RWPE1 (cell line): ENCODE data around the gene IGFBP3.

Experiments used
- CTCF ChIA-PET: fragments of 350-600 bp; sonication (Branson Sonifier 250); formaldehyde crosslinking; extraction: SDS; loops from one replicate; lab custom pipeline; 2021; lab: Yijun Ruan, JAX
- POLR2A ChIA-PET: fragments of 400-600 bp; formaldehyde crosslinking; extraction: SDS; loops from one replicate; lab custom pipeline; 2020; ENCODE audit warnings: antibody characterized with exemption; ENCODE audit not compliant: low non-redundant PET; lab: Yijun Ruan, JAX
- DNase-seq: peaks from one replicate; pipeline ENCODE4 v3.0.0; 2012; ENCODE audit warnings: low spot score
- H3K27ac ChIP-seq: fragments of 450-650 bp; 2 replicates; pipeline ENCODE4 v1.5.1; 2017
- TF ChIP-seq, protein P1 (sequence below): fragments of 450-650 bp; conservative IDR thresholded peaks from 2 replicates; pipeline ENCODE4 v1.5.1; 2017; ENCODE audit warnings: low read depth, mild to moderate bottlenecking

Gene IGFBP3

DNA sequence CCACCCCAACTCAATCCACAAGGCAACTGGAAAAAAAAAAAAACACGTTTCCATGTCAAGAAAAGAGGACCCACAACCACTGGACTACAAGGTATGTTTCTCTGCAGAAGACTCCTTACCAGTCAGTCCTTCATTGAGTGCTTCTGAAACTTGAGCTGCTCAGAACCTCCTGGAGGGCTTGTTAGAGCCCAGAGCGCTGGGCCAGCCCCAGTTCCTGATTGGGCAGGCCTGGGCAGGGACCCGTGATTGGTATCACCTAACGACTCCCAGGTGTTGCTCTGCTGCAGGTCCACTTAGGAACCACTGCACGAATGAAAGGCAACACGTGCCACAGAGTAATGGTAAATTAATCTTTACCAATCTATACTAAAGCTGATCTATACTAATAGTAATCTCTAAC lies 47.7 kb downstream of the IGFBP3 start:
- H3K27ac ChIP-seq = no peak overlapping the region
- DNase-seq = no peak
- TF ChIP-seq, protein P1, sequence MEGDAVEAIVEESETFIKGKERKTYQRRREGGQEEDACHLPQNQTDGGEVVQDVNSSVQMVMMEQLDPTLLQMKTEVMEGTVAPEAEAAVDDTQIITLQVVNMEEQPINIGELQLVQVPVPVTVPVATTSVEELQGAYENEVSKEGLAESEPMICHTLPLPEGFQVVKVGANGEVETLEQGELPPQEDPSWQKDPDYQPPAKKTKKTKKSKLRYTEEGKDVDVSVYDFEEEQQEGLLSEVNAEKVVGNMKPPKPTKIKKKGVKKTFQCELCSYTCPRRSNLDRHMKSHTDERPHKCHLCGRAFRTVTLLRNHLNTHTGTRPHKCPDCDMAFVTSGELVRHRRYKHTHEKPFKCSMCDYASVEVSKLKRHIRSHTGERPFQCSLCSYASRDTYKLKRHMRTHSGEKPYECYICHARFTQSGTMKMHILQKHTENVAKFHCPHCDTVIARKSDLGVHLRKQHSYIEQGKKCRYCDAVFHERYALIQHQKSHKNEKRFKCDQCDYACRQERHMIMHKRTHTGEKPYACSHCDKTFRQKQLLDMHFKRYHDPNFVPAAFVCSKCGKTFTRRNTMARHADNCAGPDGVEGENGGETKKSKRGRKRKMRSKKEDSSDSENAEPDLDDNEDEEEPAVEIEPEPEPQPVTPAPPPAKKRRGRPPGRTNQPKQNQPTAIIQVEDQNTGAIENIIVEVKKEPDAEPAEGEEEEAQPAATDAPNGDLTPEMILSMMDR = no peak
- POLR2A ChIA-PET = no interaction called here
- CTCF ChIA-PET = interaction anchor here (0.6 to 1.1 kb wide), 3 partner anchors 17 to 1320 kb away, joined by 3 to 6 read pairs (median 5); no protein-coding TSS in a partner anchor

DNA sequence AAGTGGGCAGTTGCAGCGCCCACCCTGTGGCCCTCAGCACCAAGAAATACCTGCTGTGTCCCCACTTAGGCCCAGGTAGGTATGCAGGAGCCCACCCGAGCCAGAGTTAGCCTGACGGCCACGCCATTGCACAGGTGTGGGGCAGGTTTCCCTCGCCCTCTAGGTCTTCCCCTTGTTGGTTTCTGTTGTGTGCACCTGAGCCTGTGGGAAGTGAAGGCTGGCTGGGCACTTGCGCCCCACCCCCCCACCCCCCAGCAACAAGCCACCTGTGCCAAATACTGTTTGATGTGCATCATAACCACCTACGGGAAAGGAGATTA lies 48.1 kb downstream of the IGFBP3 start, which contains the start of gene CCDC201:
CCDC201 (minus strand) TSS at position 48 of the 320 bp plus-strand sequence. CDS start 75 bp downstream, outside the sequence.
- DNase-seq = no peak
- ChIA-PET POLR2A (no interaction called here), CTCF (interaction anchor here (0.6 to 1.1 kb wide), 3 partner anchors 18 to 1320 kb away, joined by 3 to 6 read pairs (median 5); no protein-coding TSS in a partner anchor)
- TF ChIP-seq, protein P1 = no peak
- H3K27ac ChIP-seq = no peak within 1 kb of the TSS

DNA sequence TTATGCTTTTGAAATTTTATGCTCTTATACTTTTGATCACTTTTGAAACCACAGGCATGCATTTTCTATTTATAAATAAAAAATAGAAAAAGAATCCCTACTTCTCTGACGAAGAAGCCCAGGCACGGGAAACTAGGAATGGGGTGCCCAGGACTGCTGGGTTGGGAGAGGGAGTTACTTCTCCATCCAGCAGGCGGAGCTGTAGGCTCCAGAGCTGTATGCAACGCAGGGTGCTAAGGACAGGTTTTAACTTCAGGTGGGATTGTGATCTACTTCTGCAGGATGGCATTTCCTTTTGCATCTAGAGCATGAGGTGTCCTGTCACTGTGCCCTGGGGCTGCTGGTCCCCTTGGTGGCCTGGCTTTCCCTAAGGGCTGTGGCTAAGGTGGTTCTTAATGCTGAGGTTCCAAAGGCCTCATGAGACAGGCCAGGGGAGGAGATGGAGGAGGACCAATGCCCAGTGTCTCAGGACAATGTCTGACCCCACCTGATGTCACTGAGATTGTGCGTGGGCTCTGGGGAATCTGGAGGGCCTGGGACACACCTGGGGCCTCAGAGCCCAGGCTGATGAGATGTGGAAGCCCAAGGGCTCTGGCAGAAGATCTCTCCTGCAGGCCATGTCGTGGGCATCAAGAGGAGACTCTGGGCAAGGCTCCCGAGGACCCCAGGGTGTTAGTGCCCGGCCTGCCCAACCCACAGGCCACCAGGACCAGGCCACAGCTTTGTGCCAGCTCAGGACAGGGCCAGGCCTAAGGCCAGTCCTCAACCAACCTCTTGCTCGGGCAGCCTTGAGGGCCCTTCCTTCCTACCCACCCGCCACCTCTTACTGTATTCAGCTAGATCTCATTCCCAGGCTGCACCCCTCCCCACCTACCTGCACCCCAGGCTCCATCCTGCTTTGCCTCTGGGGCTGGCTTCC lies 48.7 kb downstream of the IGFBP3 start:
- DNase-seq = no peak
- H3K27ac ChIP-seq = no peak overlapping the region
- CTCF ChIA-PET = interaction anchor here (0.6 to 0.8 kb wide), 2 partner anchors 725 to 730 kb away, joined by 4 read pairs; no protein-coding TSS in a partner anchor
- POLR2A ChIA-PET = no interaction called here
- TF ChIP-seq, protein P1 = peak; percentile 19; the same call in 1 of the 2 replicates

DNA sequence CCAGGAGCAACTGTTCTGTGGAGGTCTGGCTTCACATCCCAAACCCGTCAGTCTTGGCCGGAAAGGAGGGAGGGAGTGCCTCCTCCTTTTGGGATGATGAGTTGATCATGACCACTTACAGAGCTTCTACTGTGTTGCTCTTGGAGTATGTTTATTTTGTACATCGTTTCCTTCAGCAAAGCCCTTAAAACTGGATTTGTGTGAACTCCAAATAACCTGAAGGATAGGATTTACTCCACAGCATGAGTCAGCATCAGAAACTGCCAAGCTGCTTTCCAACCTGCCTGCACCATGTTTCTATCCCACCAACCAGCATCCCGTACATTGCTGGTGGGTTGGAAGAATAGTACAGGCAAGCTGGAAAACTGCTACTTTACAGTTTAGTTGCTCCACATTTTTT lies 51.6 kb downstream of the IGFBP3 start:
- POLR2A ChIA-PET = no interaction called here
- TF ChIP-seq, protein P1 = no peak
- no peak overlapping the region for H3K27ac ChIP-seq
- DNase-seq = no peak
- CTCF ChIA-PET = interaction anchor here (0.7 kb wide), 1 partner anchor 467 kb away, joined by 3 read pairs; no protein-coding TSS in a partner anchor

DNA sequence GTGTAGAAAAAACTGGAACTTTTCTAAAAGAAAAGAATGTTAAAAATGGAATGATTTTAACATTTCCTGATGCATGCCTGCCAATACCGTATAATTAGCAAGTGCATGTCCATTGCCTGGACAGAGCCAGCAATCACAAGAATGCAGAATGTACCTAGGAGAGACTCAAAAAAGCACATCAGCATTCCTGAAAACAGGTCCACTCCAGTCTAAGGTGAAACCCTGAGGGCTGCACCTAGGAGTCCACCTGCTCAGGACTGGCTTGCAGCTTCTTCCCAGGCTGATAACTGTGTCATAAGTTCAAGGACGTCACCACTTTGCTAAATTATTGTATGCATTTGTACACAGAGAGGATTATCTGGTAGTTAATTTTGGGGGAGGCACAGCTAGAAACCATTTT lies 53.6 kb downstream of the IGFBP3 start:
- TF ChIP-seq, protein P1 = no peak
- no peak overlapping the region for H3K27ac ChIP-seq
- DNase-seq = no peak
- ChIA-PET CTCF (no interaction called here), POLR2A (no interaction called here)

DNA sequence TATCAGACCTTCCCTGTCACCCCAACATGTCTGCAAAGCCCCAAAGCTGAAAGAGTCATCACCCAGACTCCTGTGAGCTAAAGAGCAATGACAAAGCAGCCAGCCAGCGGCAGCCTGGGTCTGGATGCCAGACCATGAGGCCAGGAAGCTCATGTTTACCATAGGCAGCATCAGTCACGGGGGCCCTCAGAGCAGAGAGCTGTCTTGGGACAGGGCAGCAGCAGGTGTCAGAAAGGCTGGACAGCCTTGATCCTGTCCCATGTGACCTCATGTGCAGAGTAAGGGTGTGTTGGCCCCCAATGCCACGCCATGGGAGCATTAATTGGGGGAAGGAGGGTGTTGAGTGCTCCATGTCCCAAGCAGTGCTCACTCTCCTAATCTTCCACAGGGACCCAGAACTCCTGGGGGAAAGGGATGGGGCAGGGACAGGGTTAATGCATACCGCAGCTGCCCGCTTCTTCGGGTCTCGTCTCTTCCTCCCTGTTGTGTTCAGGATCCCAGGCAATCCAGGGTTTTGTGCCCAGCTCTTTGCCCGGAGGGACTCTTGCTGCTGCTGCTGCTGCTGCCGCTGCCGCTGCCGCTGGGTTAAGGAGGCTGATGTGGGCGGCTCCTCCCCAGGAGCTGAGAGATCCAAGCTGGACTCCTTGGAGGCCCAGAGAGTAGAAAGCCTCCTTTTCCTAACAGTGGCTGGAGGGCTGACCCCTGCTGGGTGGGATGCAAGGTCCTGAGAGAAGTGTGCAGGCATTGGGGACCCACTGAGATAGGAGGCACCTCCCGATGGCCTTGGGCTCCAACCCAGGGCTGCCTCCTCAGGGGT lies 55.3 kb downstream of the IGFBP3 start:
- POLR2A ChIA-PET = no interaction called here
- CTCF ChIA-PET = interaction anchor here (0.5 kb wide), 1 partner anchor 1175 kb away, joined by 3 read pairs; no protein-coding TSS in a partner anchor
- H3K27ac ChIP-seq = no peak overlapping the region
- DNase-seq = no peak
- TF ChIP-seq, protein P1 = no peak
